K562 (cell line): ENCODE data around the gene OVOL2. TPM values are rescaled to one million over a fixed set of nuclear protein-coding genes. Genes with fewer than 3 reads are reported as not detected.

ENCODE experiments used
- ATAC-seq: fragments of 200-7000 bp; cut with Tn5 transposase; 3 replicates; pipeline ENCODE4 v1.9.1; 2020; ENCODE audit warnings: moderate library complexity
- BruUV-seq: library from RNA; stranded (reverse); fragments of 400-500 nt; replicated peaks from 2 replicates; lab custom pipeline; 2021; lab: Mats Ljungman, UMichigan
- CTCF ChIA-PET: fragments of 300-600 bp; formaldehyde crosslinking; extraction: SDS; loops from one replicate; lab custom pipeline; 2021; ENCODE audit warnings: low intra/inter-chr PET ratio; lab: Yijun Ruan, JAX
- POLR2A ChIA-PET: fragments of 300-600, 350-650 bp; sonication (Branson Sonifier 250); formaldehyde crosslinking; extraction: SDS; loops from one replicate; lab custom pipeline; 2021; ENCODE audit warnings: antibody characterized with exemption, inconsistent platforms; lab: Yijun Ruan, JAX
- DNase-seq, 4 experiments: peaks; one replicate each; pipeline versions ENCODE4 v3.0.0 to v3.0.0-alpha.2; 2011 to 2018; ENCODE audit warnings: low spot score in 3 of 4, mixed read lengths in 3 of 4; ENCODE audit errors: extremely low read depth in 1 of 4
- FAIRE-seq: peaks from 2 replicates; lab custom pipeline; 2011; peaks lifted over from hg19 to GRCh38; lab: Jason Lieb, UNC
- H2AFZ ChIP-seq: 2 replicates; pipeline ENCODE4 v1.6.0; 2011; ENCODE audit warnings: low read depth, low read length, control low read depth, inconsistent platforms
- H3K27ac ChIP-seq: fragments of 200-600 bp; 3 replicates; pipeline ENCODE4 v1.8.0; 2011; ENCODE audit warnings: low read depth, mild to moderate bottlenecking, control low read depth, inconsistent platforms, low read length, moderate library complexity, mixed read lengths; ENCODE audit errors: extremely low read depth
- H3K27me3 ChIP-seq, 2 experiments: fragments of 300-600 bp in 1 of 2; 2 replicates in 1 of 2; 3 replicates in 1 of 2; pipeline versions ENCODE4 v1.6.0 to v1.8.0; 2011; ENCODE audit warnings: inconsistent platforms in 2 of 2, low read length in 2 of 2, mild to moderate bottlenecking in 1 of 2, mixed read lengths in 1 of 2, moderate library complexity in 1 of 2; ENCODE audit not compliant: control insufficient read depth in 2 of 2, insufficient read depth in 2 of 2
- H3K36me3 ChIP-seq: fragments of 300-600 bp; 3 replicates; pipeline ENCODE4 v1.8.0; 2011; ENCODE audit warnings: mild to moderate bottlenecking, low read length, inconsistent platforms; ENCODE audit not compliant: control insufficient read depth, insufficient read depth
- H3K4me1 ChIP-seq, 2 experiments: fragments of 200-600 bp in 1 of 2; replicated peaks in 1 of 2; 2 replicates in 1 of 2; 3 replicates in 1 of 2; pipeline versions ENCODE4 v1.5.1 to v1.8.0; 2011; ENCODE audit warnings: inconsistent platforms in 2 of 2, low read length in 2 of 2, mild to moderate bottlenecking in 1 of 2, mixed read lengths in 1 of 2, moderate library complexity in 1 of 2; ENCODE audit not compliant: control insufficient read depth in 2 of 2, insufficient read depth in 2 of 2
- H3K4me2 ChIP-seq: 2 replicates; pipeline ENCODE4 v1.6.1; 2011; ENCODE audit warnings: low read length, control low read depth, inconsistent platforms, mixed read lengths; ENCODE audit not compliant: insufficient read depth
- H3K4me3 ChIP-seq: fragments of 200-600 bp; sonication (generic), shearing (Covaris generic); 2 replicates; pipeline ENCODE4 v1.5.1; 2016; ENCODE audit warnings: control low read depth, inconsistent platforms
- H3K79me2 ChIP-seq: fragments of 200-600 bp; 3 replicates; pipeline ENCODE4 v1.8.0; 2011; ENCODE audit warnings: low read length, inconsistent platforms; ENCODE audit not compliant: control insufficient read depth, insufficient read depth
- H3K9ac ChIP-seq, 2 experiments: 2 replicates each; pipeline versions ENCODE4 v1.6.0 to v1.6.1; 2011; ENCODE audit warnings: low read depth in 2 of 2, low read length in 2 of 2, control low read depth in 1 of 2, inconsistent platforms in 1 of 2, mild to moderate bottlenecking in 1 of 2, mixed read lengths in 1 of 2; ENCODE audit not compliant: insufficient read depth in 1 of 2
- H3K9me1 ChIP-seq: one replicate; pipeline ENCODE4 v1.6.0; 2011; ENCODE audit warnings: inconsistent platforms, mild to moderate bottlenecking, low read length, moderate library complexity; ENCODE audit not compliant: control insufficient read depth, insufficient read depth
- H3K9me3 ChIP-seq: replicated peaks from 2 replicates; pipeline ENCODE4 v1.5.1; 2011; ENCODE audit warnings: low read depth, low read length, inconsistent platforms; ENCODE audit not compliant: control insufficient read depth, insufficient read depth
- H4K20me1 ChIP-seq: replicated peaks from 2 replicates; pipeline ENCODE4 v1.6.1; 2011; ENCODE audit warnings: low read length, inconsistent platforms, mixed read lengths; ENCODE audit not compliant: control insufficient read depth, insufficient read depth
- ADNP ChIP-seq: fragments of 200-800 bp; sonication (Bioruptor generic); IDR thresholded peaks from 2 replicates; pipeline ENCODE4 v1.6.1; 2016; ENCODE audit warnings: missing genetic modification characterization, missing compliant biosample characterization
- EP300 ChIP-seq: IDR thresholded peaks from 2 replicates; pipeline ENCODE4 v1.6.1; 2012; ENCODE audit warnings: low read length, improper control_type of control experiment
- FOSL1 ChIP-seq: fragments of 200-800 bp; sonication (Bioruptor generic); conservative IDR thresholded peaks from 2 replicates; pipeline ENCODE4 v1.6.1; 2016; ENCODE audit warnings: missing genetic modification characterization, missing compliant biosample characterization
- SMARCA4 ChIP-seq: fragments of 450-650 bp; IDR thresholded peaks from 2 replicates; pipeline ENCODE4 v1.6.1; 2016
- USF2 ChIP-seq: sonication (generic); formaldehyde crosslinking; IDR thresholded peaks from 2 replicates; pipeline ENCODE4 v1.5.0; 2020; ENCODE audit warnings: missing genetic modification reagents
- WGBS: fragments of 100-300 bp; shearing (Covaris generic); methylation state at CpG from one replicate; pipeline ENCODE4 v1.1.6; 2016; ENCODE audit warnings: low coverage, mixed read lengths; ENCODE audit not compliant: insufficient coverage; ENCODE audit errors: missing lambda C conversion rate; 5-methylcytosine and 5-hydroxymethylcytosine counted together
- in situ Hi-C: fragments of 300-500 bp; cut with MboI; formaldehyde crosslinking; loops from 4 replicates; pipeline ENCODE4 v1.15.0; 2018; ENCODE audit warnings: inconsistent platforms, mixed read lengths
- intact Hi-C: fragments of 100-400 bp; cut with micrococcal nuclease; formaldehyde crosslinking; loops from 2 replicates; pipeline ENCODE4 v1.14.2; 2022
- polyA plus RNA-seq, 8 experiments: library from polyadenylated mRNA; depleted of rRNA in 4 of 8; stranded (reverse) in 5 of 8; unstranded in 3 of 8; fragments of >200 nt; fragmentation: Nextera tagmentation in 2 of 8; fragmentation: Illumina TruSeq in 1 of 8; extraction: Ambion mirVana in 2 of 8; extraction: Trizol in 1 of 8; gene quantifications; 2 replicates each; pipeline versions ENCODE4 v1.2.1 to v1.2.3, GENCODE V29; 2011 to 2014; ENCODE audit warnings: inconsistent platforms in 1 of 8, missing spikeins in 1 of 8
- total RNA-seq, 7 experiments: library from RNA; depleted of rRNA in 6 of 7; stranded (reverse); fragments of >200 nt in 6 of 7; fragmentation: Illumina TruSeq in 2 of 7; extraction: Trizol in 2 of 7; gene quantifications; 2 replicates each; pipeline versions ENCODE4 v1.2.1 to v1.2.3, GENCODE V29; 2011 to 2021; ENCODE audit warnings: low replicate concordance in 1 of 7
- TF ChIP-seq, protein P1 (sequence below): sonication (generic); formaldehyde crosslinking; IDR thresholded peaks from 2 replicates; pipeline ENCODE4 v1.9.0; 2022; ENCODE audit warnings: mild to moderate bottlenecking, missing genetic modification reagents

The OVOL2 gene
- total and polyA plus RNA-seq, 9 of the 15 experiments (the other 6 are each of a cell fraction or from before 2014, with no cell fraction given) = not detected

DNA sequence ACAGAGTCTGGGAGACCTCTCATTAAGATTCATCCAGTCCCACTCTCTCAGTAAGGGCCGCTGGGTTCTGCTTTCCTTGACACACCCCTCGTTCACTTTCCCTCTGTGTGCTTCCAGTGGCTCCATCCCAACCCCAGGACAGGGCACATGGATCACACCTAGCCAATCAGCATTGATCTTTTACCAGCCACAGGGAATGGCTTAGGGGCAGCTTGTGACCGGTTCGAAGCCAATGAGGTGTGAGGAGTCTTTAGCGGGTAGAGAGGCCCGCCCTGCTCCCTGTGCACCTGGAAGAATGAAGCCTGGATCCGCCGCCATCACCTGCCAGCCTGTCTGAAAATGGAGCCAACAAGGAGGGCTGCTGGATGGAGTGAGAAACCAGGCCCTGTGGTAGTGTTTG is 35.2 kb upstream of the OVOL2 start:
- ChIA-PET POLR2A (no interaction called here), CTCF (no interaction called here)
- no peak overlapping the region for H2AFZ ChIP-seq
- H3K9ac ChIP-seq = no peak overlapping the region
- H3K9me3 ChIP-seq = no peaks in the 10 kb centered on the region
- intact Hi-C loops (no loop called here), in situ Hi-C loops (no loop called here)
- H3K36me3 ChIP-seq = no peaks in the 10 kb centered on the region
- WGBS = 7% methylated on average over 4 of the region's 8 CpGs
- ATAC-seq (no peak; the same call in 2 of the 3 replicates), FAIRE-seq (no peak), DNase-seq (peak in 2 of 4 experiments; percentile 10)
- no peaks in the 10 kb centered on the region; a peak in 2 of 5 replicates for H3K4me1 ChIP-seq
- H4K20me1 ChIP-seq = no peaks in the 10 kb centered on the region
- no peak overlapping the region for H3K4me3 ChIP-seq
- TF ChIP-seq, protein P1, sequence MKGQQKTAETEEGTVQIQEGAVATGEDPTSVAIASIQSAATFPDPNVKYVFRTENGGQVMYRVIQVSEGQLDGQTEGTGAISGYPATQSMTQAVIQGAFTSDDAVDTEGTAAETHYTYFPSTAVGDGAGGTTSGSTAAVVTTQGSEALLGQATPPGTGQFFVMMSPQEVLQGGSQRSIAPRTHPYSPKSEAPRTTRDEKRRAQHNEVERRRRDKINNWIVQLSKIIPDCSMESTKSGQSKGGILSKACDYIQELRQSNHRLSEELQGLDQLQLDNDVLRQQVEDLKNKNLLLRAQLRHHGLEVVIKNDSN (CRISPR knock-in tag) = 0 out of 2 replicates have a peak, but pooled peaks have one; percentile 17
- TF ChIP-seq USF2 (peak; percentile 34; the same call in 1 of the 2 replicates), SMARCA4 (no peak), ADNP (tag) (no peak)
- BruUV-seq = no TSS peak
- H3K4me2 ChIP-seq = no peak overlapping the region
- no peaks in the 10 kb centered on the region for H3K9me1 ChIP-seq
- H3K27me3 ChIP-seq = peaks cover 7 to 35% of the 10 kb centered on the region in 2 experiments; a peak in 4 of 5 replicates
- no peaks in the 10 kb centered on the region for H3K79me2 ChIP-seq
- H3K27ac ChIP-seq = no peak overlapping the region

GRCh38 chr20:18091623-18092022 is 33.9 kb upstream of the OVOL2 start:
- Histone ChIP-seq H2AFZ (no peak overlapping the region), H3K27me3 (peaks cover 7 to 30% of the 10 kb centered on the region in 2 experiments)
- DNase-seq = peak in 1 of 4 experiments; percentile 3
- no peak for TF ChIP-seq EP300
- TF ChIP-seq FOSL1 (tag) = 0 out of 2 replicates have a peak, but pooled peaks have one; percentile 15
- TF ChIP-seq, all 486 proteins: peak for 1
- FAIRE-seq (no peak), ATAC-seq (no peak)
- Histone ChIP-seq H3K9ac (no peak overlapping the region), H3K4me2 (no peak overlapping the region), H3K9me1 (no peaks in the 10 kb centered on the region), H3K9me3 (no peaks in the 10 kb centered on the region), H3K4me1 (no peaks in the 10 kb centered on the region; a peak in 2 of 5 replicates), H3K79me2 (no peaks in the 10 kb centered on the region), H3K4me3 (no peak overlapping the region), H3K27ac (no peak overlapping the region), H4K20me1 (no peaks in the 10 kb centered on the region), H3K36me3 (no peaks in the 10 kb centered on the region)
- POLR2A ChIA-PET = no interaction called here
- in situ Hi-C loops (no loop called here), intact Hi-C loops (no loop called here)
- 3% methylated on average over 7 of the region's 7 CpGs for WGBS
- BruUV-seq = no TSS peak
- CTCF ChIA-PET = no interaction called here
